SU-DHL-6 (cell line): ENCODE results near the gene PPP1R14C.

Experiments
- H2AFZ ChIP-seq: fragments of 200-600 bp; sonication (generic); 2 replicates; pipeline ENCODE4 v1.6.1; 2014; ENCODE audit warnings: low read depth, mild to moderate bottlenecking, moderate library complexity, mixed read lengths, antibody characterized with exemption, low read length; ENCODE audit not compliant: severe bottlenecking
- H3F3A ChIP-seq: fragments of 200-600 bp; shearing (Covaris generic); 2 replicates; pipeline ENCODE4 v1.6.0; 2016; ENCODE audit warnings: antibody characterized with exemption, mild to moderate bottlenecking; ENCODE audit not compliant: insufficient read depth
- H3K27ac ChIP-seq: fragments of 200-600 bp; sonication (generic); 2 replicates; pipeline ENCODE4 v1.5.1; 2016; ENCODE audit warnings: low read depth, mild to moderate bottlenecking, low read length, moderate library complexity, mixed read lengths
- H3K27me3 ChIP-seq: fragments of 200-600 bp; sonication (generic), shearing (Covaris generic); 2 replicates; pipeline ENCODE4 v1.6.0; 2014; ENCODE audit warnings: mild to moderate bottlenecking, low read length
- H3K36me3 ChIP-seq: fragments of 200-600 bp; sonication (generic); 2 replicates; pipeline ENCODE4 v1.6.1; 2014; ENCODE audit warnings: mild to moderate bottlenecking, low read length, mixed read lengths
- H3K4me2 ChIP-seq: fragments of 300-600, 200-600 bp; shearing (Covaris generic), sonication (generic); 2 replicates; pipeline ENCODE4 v1.6.0; 2014; ENCODE audit warnings: low read length, low read depth, mild to moderate bottlenecking; ENCODE audit not compliant: poor library complexity, severe bottlenecking
- H3K4me3 ChIP-seq: fragments of 200-600 bp; sonication (generic); 2 replicates; pipeline ENCODE4 v1.5.1; 2014; ENCODE audit warnings: antibody characterized with exemption, low read length, mild to moderate bottlenecking, mixed read lengths; ENCODE audit not compliant: insufficient read depth, poor library complexity, severe bottlenecking
- H3K79me2 ChIP-seq: fragments of 200-600 bp; sonication (generic); 2 replicates; pipeline ENCODE4 v1.6.1; 2014; ENCODE audit warnings: mild to moderate bottlenecking, low read length, moderate library complexity; ENCODE audit not compliant: insufficient read depth
- H3K9ac ChIP-seq: fragments of 200-600 bp; sonication (generic); 2 replicates; pipeline ENCODE4 v1.7.0; 2014; ENCODE audit warnings: mild to moderate bottlenecking, low read length
- H3K9me2 ChIP-seq: fragments of 200-600 bp; sonication (generic); replicated peaks from 2 replicates; pipeline ENCODE4 v1.6.1; 2014; ENCODE audit warnings: low read length; ENCODE audit not compliant: insufficient read depth
- H3K9me3 ChIP-seq: fragments of 200-600 bp; sonication (generic); 2 replicates; pipeline ENCODE4 v1.6.1; 2014; ENCODE audit warnings: low read length, mixed read lengths; ENCODE audit not compliant: insufficient read depth
- H4K20me1 ChIP-seq: fragments of 200-600 bp; sonication (generic); 2 replicates; pipeline ENCODE4 v1.6.1; 2014; ENCODE audit warnings: low read depth, mild to moderate bottlenecking, antibody characterized with exemption, low read length, moderate library complexity, mixed read lengths
- CTCF ChIP-seq: fragments of 200-600 bp; sonication (generic); IDR thresholded peaks from one replicate; pipeline ENCODE4 v1.5.1; 2017; ENCODE audit warnings: antibody characterized with exemption, mild to moderate bottlenecking, low read length, moderate library complexity; ENCODE audit not compliant: insufficient read depth, poor library complexity, severe bottlenecking
- EZH2phosphoT487 ChIP-seq: fragments of 200-600 bp; sonication (generic), shearing (Covaris generic); conservative IDR thresholded peaks from 2 replicates; pipeline ENCODE4 v1.6.1; 2018; ENCODE audit warnings: mild to moderate bottlenecking, antibody characterized with exemption, low read length, moderate library complexity, mixed read lengths

The PPP1R14C gene

GRCh38 chr6:150180517-150180916 is 37.7 kb downstream of the PPP1R14C start:
- Histone ChIP-seq H2AFZ (no peak overlapping the region), H4K20me1 (no peaks in the 10 kb centered on the region), H3F3A (no peaks in the 10 kb centered on the region), H3K36me3 (no peaks in the 10 kb centered on the region), H3K4me3 (no peak overlapping the region), H3K4me2 (no peak overlapping the region), H3K9me2 (no peaks in the 10 kb centered on the region), H3K27me3 (no peaks in the 10 kb centered on the region), H3K9me3 (no peaks in the 10 kb centered on the region), H3K27ac (no peak overlapping the region), H3K9ac (no peak overlapping the region), H3K79me2 (no peaks in the 10 kb centered on the region)
- no peak for TF ChIP-seq CTCF
- no peak for TF ChIP-seq EZH2phosphoT487

- H3K79me2 ChIP-seq = no peaks in the 10 kb centered on the region
- H3F3A ChIP-seq = no peaks in the 10 kb centered on the region
- H3K9me2 ChIP-seq = no peaks in the 10 kb centered on the region
- TF ChIP-seq CTCF (no peak), EZH2phosphoT487 (no peak)
- H3K4me2 ChIP-seq = no peak overlapping the region
- no peaks in the 10 kb centered on the region for H3K9me3 ChIP-seq
- no peaks in the 10 kb centered on the region for H4K20me1 ChIP-seq
- H3K4me3 ChIP-seq = no peak overlapping the region
- H2AFZ ChIP-seq = no peak overlapping the region
- no peak overlapping the region for H3K9ac ChIP-seq
- H3K27ac ChIP-seq = no peak overlapping the region
- H3K27me3 ChIP-seq = no peaks in the 10 kb centered on the region
- H3K36me3 ChIP-seq = no peaks in the 10 kb centered on the region
Observed at GRCh38 chr6:150182460-150183078, 39.7 kb downstream of the PPP1R14C start.

DNA sequence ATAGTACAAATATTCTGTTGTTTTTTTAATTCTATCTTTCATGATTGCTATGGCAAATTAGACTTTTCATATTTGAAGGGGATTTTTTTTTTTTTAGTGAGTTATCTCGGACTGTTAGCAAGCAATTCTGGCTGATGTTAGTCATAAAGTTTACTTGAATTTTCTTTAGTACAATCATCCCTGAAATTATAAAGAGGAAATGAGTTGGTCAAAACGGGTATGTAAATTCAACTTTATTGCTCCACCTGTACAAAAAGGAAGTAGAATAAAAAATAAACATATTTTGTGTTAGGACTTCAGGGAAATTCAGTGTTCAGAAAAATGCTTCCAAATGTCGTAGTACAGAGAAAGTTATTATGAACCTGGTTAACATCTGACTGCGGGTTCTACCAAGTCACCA is 40.3 kb downstream of the PPP1R14C start:
- Histone ChIP-seq H3K27me3 (no peaks in the 10 kb centered on the region), H3K79me2 (no peaks in the 10 kb centered on the region), H3K9me2 (no peaks in the 10 kb centered on the region), H3K36me3 (no peaks in the 10 kb centered on the region), H4K20me1 (no peaks in the 10 kb centered on the region), H3K9me3 (no peaks in the 10 kb centered on the region), H3K4me2 (no peak overlapping the region), H3K27ac (no peak overlapping the region), H3K4me3 (no peak overlapping the region), H2AFZ (no peak overlapping the region), H3F3A (no peaks in the 10 kb centered on the region), H3K9ac (no peak overlapping the region)
- TF ChIP-seq EZH2phosphoT487 (no peak), CTCF (no peak)
